ENCODE measurements around the gene COX8A.
"Not testable (repeated sequence)": the region's sequence is repeated elsewhere in the genome, so short reads cannot be mapped to it uniquely, and the experiment has no call there.

The COX8A gene

GRCh38 chr11:63970902-63971301 is 3.5 kb upstream of the COX8A start:
- DNase-seq (ENCODE audit: low spot score) = no peak

GRCh38 chr11:63973912-63974258 is 535 bp upstream of the COX8A start:
- DNase-seq (ENCODE audit: low spot score) = not testable (repeated sequence)

- no peak for DNase-seq (ENCODE audit: low spot score)
These were observed 4.3 kb downstream of the COX8A start for GRCh38 chr11:63978551-63979239.

- no peak for DNase-seq (ENCODE audit: low spot score)
These were observed 5.0 kb downstream of the COX8A start for GRCh38 chr11:63979426-63979825.

GRCh38 chr11:63985812-63986155 is 11.4 kb downstream of the COX8A start:
- DNase-seq (ENCODE audit: low spot score) = no peak

- peak; percentile 76 for DNase-seq (ENCODE audit: low spot score)
These were observed 11.9 kb downstream of the COX8A start, which contains the start of gene OTUB1 for GRCh38 chr11:63986156-63986931. Gene OTUB1 (plus strand): TSS chr11:63986438. CDS start chr11:63986457, 19 bp downstream.

GRCh38 chr11:63986932-63987513 is 12.6 kb downstream of the COX8A start:
- DNase-seq (ENCODE audit: low spot score) = no peak

GRCh38 chr11:63991558-63991957 is 17.1 kb downstream of the COX8A start:
- no peak for DNase-seq (ENCODE audit: low spot score)

GRCh38 chr11:63993100-63993499 is 18.7 kb downstream of the COX8A start:
- DNase-seq (ENCODE audit: low spot score) = no peak

- no peak for DNase-seq (ENCODE audit: low spot score)
These were observed 19.6 kb downstream of the COX8A start for GRCh38 chr11:63993993-63994392.

GRCh38 chr11:63996512-63996911 is 22.1 kb downstream of the COX8A start:
- no peak for DNase-seq (ENCODE audit: low spot score)

- DNase-seq (ENCODE audit: low spot score) = no peak
These were observed 22.8 kb downstream of the COX8A start for GRCh38 chr11:63997104-63997700.

- no peak for DNase-seq (ENCODE audit: low spot score)
These were observed 23.4 kb downstream of the COX8A start for GRCh38 chr11:63997801-63998337.

- no peak for DNase-seq (ENCODE audit: low spot score)
These were observed 24.3 kb downstream of the COX8A start for GRCh38 chr11:63998558-63999348.

- DNase-seq (ENCODE audit: low spot score) = no peak
These were observed 25.1 kb downstream of the COX8A start for GRCh38 chr11:63999349-64000025.

GRCh38 chr11:64000026-64000739 is 25.8 kb downstream of the COX8A start:
- peak; percentile 60 for DNase-seq (ENCODE audit: low spot score)

- no peak for DNase-seq (ENCODE audit: low spot score)
These were observed 26.5 kb downstream of the COX8A start for GRCh38 chr11:64000740-64001483.

GRCh38 chr11:64001484-64002420 is 27.3 kb downstream of the COX8A start:
- no peak for DNase-seq (ENCODE audit: low spot score)
